Suprapubic skin (tissue), 4 donors: ENCODE measurements around the gene UBE2D2.

ENCODE experiments used
- CTCF ChIP-seq, 2 donors: fragments of 200-600 bp in 1 of 2; fragments of 450-650 bp in 1 of 2; sonication (generic) in 1 of 2; IDR thresholded peaks; one replicate each; pipeline ENCODE4 v1.5.1; 2016 to 2019; ENCODE audit warnings: antibody characterized with exemption in 2 of 2, mild to moderate bottlenecking in 1 of 2, moderate library complexity in 1 of 2
- POLR2A ChIP-seq, 2 donors: fragments of 450-650 bp; IDR thresholded peaks; one replicate each; pipeline ENCODE4 v1.6.1; 2017; ENCODE audit warnings: antibody characterized with exemption in 2 of 2, mild to moderate bottlenecking in 2 of 2, moderate library complexity in 2 of 2
- POLR2AphosphoS5 ChIP-seq, 3 donors: sonication (generic); formaldehyde crosslinking; IDR thresholded peaks; one replicate each; pipeline ENCODE4 v1.6.1; 2017; ENCODE audit warnings: antibody characterized with exemption in 3 of 3

DNA sequence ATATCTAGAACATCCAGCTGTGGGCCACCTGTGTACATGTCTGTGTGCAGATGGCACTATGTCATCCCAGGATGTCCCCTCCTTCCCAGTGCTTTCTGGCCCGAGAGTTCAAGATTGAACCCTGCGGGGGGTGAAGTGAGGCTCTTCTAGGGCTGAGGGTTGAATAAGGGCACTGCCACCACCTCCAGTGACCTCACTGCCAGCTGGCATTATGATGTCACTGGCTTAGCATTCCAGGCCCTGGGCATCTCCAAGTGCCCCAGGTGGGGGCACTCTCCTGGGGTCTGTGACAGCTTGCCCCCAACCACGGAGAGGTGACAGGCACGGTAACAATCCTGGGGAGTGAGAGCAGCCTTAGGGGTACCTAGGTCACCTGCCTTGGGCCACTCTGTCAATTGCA, 114.1 kb downstream of the UBE2D2 start:
- no peak for TF ChIP-seq CTCF (IDR thresholded peaks at IDR 0.05)
- TF ChIP-seq POLR2A (IDR thresholded peaks at IDR 0.05), result no peak
- no peak for TF ChIP-seq POLR2AphosphoS5 (IDR thresholded peaks at IDR 0.05)
